ENCODE data around the gene RAP2A. TPM values are rescaled to one million over a fixed set of nuclear protein-coding genes. Genes with fewer than 3 reads are reported as not detected.

Gene RAP2A
- total and polyA plus RNA-seq, 12 donors, result 3.6 to 37.9 (median 22.2) TPM

DNA sequence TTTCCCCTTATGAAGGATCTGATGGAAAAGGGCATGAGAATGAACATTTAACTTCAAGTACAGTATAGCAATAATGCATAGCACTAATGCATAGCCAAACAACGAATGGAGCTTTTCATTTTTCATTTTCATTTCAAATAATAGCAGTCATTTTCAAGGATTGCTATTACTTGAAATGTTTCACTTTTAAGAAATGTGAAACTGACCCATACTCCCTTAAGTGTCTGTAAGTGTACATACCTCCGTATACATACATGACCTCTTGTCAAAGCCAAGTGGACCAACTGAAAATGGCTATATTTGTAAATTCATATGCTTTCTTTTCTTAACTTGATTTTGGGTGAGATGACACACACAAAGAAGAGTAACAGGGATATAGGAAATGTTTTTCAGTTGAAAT is 3.8 kb downstream of the RAP2A start:
- WGBS, 4 donors, result 79 to 86% (median 82%) methylated on average over 2 of the region's 2 CpGs
- peaks cover 0 to 71% of the 10 kb centered on the region in 2 donors for H3K4me1 ChIP-seq (replicated peaks in 1 of 2)
- intact Hi-C loops (cut with DNase I), result no loop called here

DNA sequence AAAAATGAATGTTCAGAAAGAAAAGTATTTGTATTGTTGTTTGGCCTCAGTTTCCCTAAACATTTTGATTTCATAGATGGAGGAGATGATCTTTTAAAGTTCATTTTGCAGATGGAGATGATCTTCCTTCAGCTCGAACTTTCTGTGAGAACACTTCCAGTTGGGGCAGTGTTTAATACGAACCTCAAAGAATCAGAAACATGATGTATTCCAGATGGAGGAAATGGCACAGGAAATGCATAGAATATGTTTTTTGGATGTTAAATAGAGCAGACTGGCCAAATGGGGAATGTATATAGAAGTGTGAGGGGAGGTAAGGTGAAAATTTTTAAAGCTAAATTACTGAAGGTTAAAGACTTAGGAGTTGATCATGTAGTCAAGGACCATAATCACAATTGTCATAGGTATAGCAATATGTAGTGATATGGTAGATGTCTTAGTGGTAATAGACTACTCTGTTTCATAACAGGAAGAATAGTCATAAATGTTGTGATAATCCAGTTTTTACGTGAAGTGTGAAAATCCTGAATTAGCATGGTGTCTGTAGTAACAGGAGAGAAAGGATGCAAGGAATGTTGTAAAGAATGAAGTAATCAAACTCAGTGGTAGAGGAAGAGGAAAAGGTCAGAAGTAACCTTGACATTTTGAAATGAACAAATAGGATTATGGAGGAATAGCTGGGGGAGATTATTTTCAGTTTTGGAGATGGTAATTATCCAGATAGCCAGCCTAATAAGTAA is 5.1 kb downstream of the RAP2A start:
- Histone ChIP-seq H3K27ac (no peak overlapping the region), H3K4me3 (no peak overlapping the region), H3K27me3 (no peaks in the 10 kb centered on the region), H3K9me3 (replicated peaks in 1 of 3) (no peaks in the 10 kb centered on the region), H3K4me1 (replicated peaks in 1 of 2) (peaks cover 0 to 71% of the 10 kb centered on the region in 2 donors), H3K36me3 (replicated peaks in 1 of 2) (no peaks in the 10 kb centered on the region)
- WGBS, 4 donors, result 74 to 78% (median 75%) methylated on average over 3 of the region's 3 CpGs
- intact Hi-C loops (cut with DNase I), result no loop called here
- no peak for DNase-seq
- no peak for TF ChIP-seq POLR2A (IDR thresholded peaks at IDR 0.05)
- TF ChIP-seq, protein P1, sequence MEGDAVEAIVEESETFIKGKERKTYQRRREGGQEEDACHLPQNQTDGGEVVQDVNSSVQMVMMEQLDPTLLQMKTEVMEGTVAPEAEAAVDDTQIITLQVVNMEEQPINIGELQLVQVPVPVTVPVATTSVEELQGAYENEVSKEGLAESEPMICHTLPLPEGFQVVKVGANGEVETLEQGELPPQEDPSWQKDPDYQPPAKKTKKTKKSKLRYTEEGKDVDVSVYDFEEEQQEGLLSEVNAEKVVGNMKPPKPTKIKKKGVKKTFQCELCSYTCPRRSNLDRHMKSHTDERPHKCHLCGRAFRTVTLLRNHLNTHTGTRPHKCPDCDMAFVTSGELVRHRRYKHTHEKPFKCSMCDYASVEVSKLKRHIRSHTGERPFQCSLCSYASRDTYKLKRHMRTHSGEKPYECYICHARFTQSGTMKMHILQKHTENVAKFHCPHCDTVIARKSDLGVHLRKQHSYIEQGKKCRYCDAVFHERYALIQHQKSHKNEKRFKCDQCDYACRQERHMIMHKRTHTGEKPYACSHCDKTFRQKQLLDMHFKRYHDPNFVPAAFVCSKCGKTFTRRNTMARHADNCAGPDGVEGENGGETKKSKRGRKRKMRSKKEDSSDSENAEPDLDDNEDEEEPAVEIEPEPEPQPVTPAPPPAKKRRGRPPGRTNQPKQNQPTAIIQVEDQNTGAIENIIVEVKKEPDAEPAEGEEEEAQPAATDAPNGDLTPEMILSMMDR (IDR thresholded peaks at IDR 0.05), result no peak

More for the DNA sequence above, 3.8 kb downstream of the RAP2A start:
- Histone ChIP-seq H3K27me3 (no peaks in the 10 kb centered on the region), H3K36me3 (replicated peaks in 1 of 2) (no peaks in the 10 kb centered on the region), H3K9me3 (replicated peaks in 1 of 3) (no peaks in the 10 kb centered on the region), H3K27ac (no peak overlapping the region), H3K4me3 (peak overlapping the region in 1 of 4 donors; percentile 2)
- TF ChIP-seq, protein P1 (IDR thresholded peaks at IDR 0.05), result no peak
- no peak for TF ChIP-seq POLR2A (IDR thresholded peaks at IDR 0.05)
- no peak for DNase-seq

DNA sequence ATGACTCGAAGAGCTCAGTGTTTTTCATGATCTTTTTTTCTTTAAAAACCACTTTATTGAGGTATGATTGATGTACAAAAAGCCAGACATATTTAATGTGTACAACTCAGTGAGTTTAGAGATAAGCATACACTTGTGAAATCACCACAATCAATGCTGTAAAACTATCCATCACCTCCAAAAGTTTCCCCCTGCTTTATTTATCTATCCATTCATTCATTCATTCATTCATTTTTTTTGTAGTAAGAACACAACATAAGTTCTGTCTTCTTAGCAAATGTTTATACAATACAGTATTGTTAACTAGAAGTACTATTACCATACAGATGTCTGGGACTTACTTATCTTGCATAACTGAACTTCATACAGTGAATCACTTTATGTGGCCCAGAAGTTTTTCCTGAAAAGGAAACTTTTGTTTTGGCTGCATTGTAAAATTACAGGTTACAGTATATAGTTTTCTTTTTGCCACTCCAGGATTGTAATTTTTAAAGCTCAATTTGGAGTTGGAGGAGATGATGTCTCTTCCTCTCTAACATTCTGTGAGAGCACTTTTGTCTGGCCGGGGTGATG is 6.7 kb downstream of the RAP2A start:
- DNase-seq, result no peak
- Histone ChIP-seq H3K9me3 (replicated peaks in 1 of 3) (no peaks in the 10 kb centered on the region), H3K27me3 (no peaks in the 10 kb centered on the region), H3K4me1 (replicated peaks in 1 of 2) (peaks cover 0 to 64% of the 10 kb centered on the region in 2 donors), H3K4me3 (no peak overlapping the region), H3K27ac (no peak overlapping the region), H3K36me3 (replicated peaks in 1 of 2) (no peaks in the 10 kb centered on the region)
- intact Hi-C loops (cut with DNase I), result no loop called here
- WGBS, 4 donors, result 68 to 79% (median 76%) methylated on average over 2 of the region's 2 CpGs
- TF ChIP-seq, protein P1 (IDR thresholded peaks at IDR 0.05), result no peak
- TF ChIP-seq POLR2A (IDR thresholded peaks at IDR 0.05), result no peak

DNA sequence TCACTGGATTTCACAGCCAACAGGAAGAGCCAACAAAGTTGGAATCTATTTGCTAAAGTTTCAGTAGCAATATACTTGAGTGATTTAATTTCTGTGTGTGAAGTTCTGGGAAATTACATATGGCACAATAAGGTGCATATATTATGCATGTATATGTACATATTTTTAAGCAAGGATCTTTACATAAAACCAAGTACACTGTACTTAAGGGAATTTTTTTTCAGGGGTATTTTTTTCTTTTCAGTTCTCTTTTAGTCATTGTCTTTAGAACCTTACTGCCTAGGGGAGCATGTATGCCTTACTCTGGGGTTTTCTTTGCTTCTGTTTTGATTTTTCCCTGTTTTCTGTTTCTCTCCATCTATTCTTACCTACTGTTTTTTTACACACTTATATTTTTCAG is 7.4 kb downstream of the RAP2A start:
- Histone ChIP-seq H3K4me1 (replicated peaks in 1 of 2) (peaks cover 0 to 58% of the 10 kb centered on the region in 2 donors), H3K9me3 (replicated peaks in 1 of 3) (no peaks in the 10 kb centered on the region), H3K4me3 (no peak overlapping the region), H3K27me3 (no peaks in the 10 kb centered on the region), H3K36me3 (replicated peaks in 1 of 2) (no peaks in the 10 kb centered on the region), H3K27ac (no peak overlapping the region)
- no peak for DNase-seq
- TF ChIP-seq POLR2A (IDR thresholded peaks at IDR 0.05), result no peak
- TF ChIP-seq, protein P1 (IDR thresholded peaks at IDR 0.05), result no peak
- intact Hi-C loops (cut with DNase I), result no loop called here

All from adrenal gland (tissue), 12 donors.